Neuron (in vitro differentiated cells): ENCODE data around the gene ARHGEF17.

ENCODE experiments used
- H2AFZ ChIP-seq: one replicate; pipeline ENCODE4 v1.6.1; 2013; ENCODE audit warnings: low read depth, mild to moderate bottlenecking, inconsistent platforms, low read length, moderate library complexity
- H3K27me3 ChIP-seq: one replicate; pipeline ENCODE4 v1.6.1; 2013; ENCODE audit warnings: low read length; ENCODE audit not compliant: insufficient read depth
- H3K36me3 ChIP-seq: one replicate; pipeline ENCODE4 v1.6.1; 2013; ENCODE audit warnings: low read length; ENCODE audit not compliant: insufficient read depth
- H3K4me1 ChIP-seq: one replicate; pipeline ENCODE4 v1.6.1; 2013; ENCODE audit warnings: low read length; ENCODE audit not compliant: insufficient read depth
- H3K4me3 ChIP-seq: 2 replicates; pipeline ENCODE4 v1.5.1; 2013; ENCODE audit warnings: mild to moderate bottlenecking, low read length, moderate library complexity
- H3K9me3 ChIP-seq: one replicate; pipeline ENCODE4 v1.6.1; 2013; ENCODE audit warnings: low read length

Gene ARHGEF17

GRCh38 chr11:73343076-73343873 is 35.2 kb downstream of the ARHGEF17 start:
- Histone ChIP-seq H3K27me3 (no peaks in the 10 kb centered on the region), H3K4me1 (peaks cover 11% of the 10 kb centered on the region), H3K4me3 (no peak overlapping the region), H2AFZ (no peak overlapping the region), H3K9me3 (peaks cover 1% of the 10 kb centered on the region), H3K36me3 (peaks cover 2% of the 10 kb centered on the region)

DNA sequence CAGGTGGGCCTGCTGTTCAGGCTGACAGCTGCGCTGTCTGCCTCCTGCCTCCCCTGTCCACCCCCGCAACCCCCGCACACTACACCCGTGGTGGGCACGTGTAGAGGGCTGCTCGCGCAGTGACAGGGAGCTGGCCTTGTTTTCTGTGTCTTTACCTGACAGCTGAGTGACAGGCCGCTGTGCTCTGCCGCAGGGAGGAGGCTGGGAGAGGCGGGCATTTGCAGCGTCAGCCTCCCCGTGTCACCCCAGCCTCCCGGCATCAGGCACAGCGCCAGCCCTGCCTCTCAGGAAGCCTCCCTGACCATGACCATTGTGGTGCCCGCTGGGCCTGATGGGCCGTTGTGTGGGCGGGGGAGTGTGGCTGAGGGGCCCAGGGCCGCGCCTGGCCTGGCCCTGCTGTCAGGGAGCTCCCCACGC is 36.1 kb downstream of the ARHGEF17 start:
- H3K4me3 ChIP-seq = no peak overlapping the region
- H3K36me3 ChIP-seq = peaks cover 2% of the 10 kb centered on the region
- H3K27me3 ChIP-seq = no peaks in the 10 kb centered on the region
- peaks cover 1% of the 10 kb centered on the region for H3K9me3 ChIP-seq
- no peak overlapping the region for H2AFZ ChIP-seq
- peaks cover 11% of the 10 kb centered on the region for H3K4me1 ChIP-seq

GRCh38 chr11:73345481-73346160 is 37.5 kb downstream of the ARHGEF17 start:
- Histone ChIP-seq H2AFZ (no peak overlapping the region), H3K4me3 (no peak overlapping the region), H3K27me3 (no peaks in the 10 kb centered on the region), H3K36me3 (peaks cover 2% of the 10 kb centered on the region), H3K9me3 (peaks cover 1% of the 10 kb centered on the region), H3K4me1 (peaks cover 11% of the 10 kb centered on the region)

DNA sequence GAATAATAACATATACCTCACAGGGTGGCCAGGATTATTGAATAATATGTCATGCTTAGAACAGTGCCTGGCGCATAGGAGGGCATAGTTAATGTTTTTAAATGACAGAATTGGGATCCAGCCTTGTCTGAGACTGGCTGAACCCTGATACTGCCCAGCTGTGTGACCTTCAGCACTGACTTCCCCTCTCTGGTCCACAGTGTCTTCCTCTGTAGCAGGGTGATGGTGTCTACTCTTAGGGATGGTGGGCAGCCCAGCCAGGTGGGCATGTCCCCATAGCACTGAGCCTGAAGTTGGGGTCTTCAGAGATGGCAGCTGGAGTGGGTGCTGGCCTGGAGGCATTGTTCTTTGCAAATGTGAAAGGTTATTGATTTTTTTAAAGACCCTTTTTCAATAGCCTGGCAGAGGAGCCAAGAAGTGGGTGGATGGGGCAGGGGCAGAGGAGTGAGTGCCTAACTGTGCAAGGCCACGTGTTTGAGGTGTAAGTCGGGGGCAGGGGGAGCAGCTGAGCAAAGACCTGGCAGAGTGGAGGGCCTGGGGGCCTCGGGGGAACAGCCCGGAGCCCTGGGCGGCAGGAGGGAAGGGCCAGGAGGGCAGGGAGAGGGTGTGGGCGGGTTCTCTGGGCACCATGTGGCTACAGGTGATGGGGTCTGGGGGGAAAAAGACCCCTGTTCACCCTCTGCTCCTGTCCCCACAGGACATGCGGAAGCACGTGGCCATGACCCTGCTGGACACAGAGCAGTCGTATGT is 38.3 kb downstream of the ARHGEF17 start:
- H3K4me3 ChIP-seq = no peak overlapping the region
- no peaks in the 10 kb centered on the region for H3K27me3 ChIP-seq
- H3K36me3 ChIP-seq = peaks cover 2% of the 10 kb centered on the region

GRCh38 chr11:73347067-73347466 is 39.0 kb downstream of the ARHGEF17 start:
- H3K36me3 ChIP-seq = no peaks in the 10 kb centered on the region
- peaks cover 11% of the 10 kb centered on the region for H3K4me1 ChIP-seq
- no peak overlapping the region for H3K4me3 ChIP-seq
- H3K27me3 ChIP-seq = no peaks in the 10 kb centered on the region
- H3K9me3 ChIP-seq = peaks cover 1% of the 10 kb centered on the region
- H2AFZ ChIP-seq = no peak overlapping the region

More for the DNA sequence above, 38.3 kb downstream of the ARHGEF17 start:
- no peak overlapping the region for H2AFZ ChIP-seq
- peaks cover 11% of the 10 kb centered on the region for H3K4me1 ChIP-seq
- peaks cover 1% of the 10 kb centered on the region for H3K9me3 ChIP-seq

DNA sequence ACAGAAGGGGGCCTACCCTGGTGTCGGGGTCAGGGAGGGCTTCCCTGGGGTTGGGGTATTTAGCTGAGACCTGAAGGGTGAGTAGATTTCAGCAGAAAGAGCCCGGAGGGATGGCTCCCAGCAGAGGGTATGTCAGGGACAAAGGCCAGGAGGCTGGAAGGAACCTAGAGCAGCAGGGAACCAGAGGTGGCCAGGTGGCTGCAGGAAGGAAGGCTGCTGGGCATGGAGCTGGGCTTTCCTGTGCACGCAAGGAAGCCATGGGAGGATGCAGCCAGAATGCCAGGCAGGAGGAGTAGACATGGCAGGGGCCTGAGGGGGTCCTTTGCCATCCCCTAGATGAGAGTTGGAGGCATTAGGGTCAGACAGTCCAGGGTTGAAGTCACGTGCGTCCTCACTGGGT is 40.8 kb downstream of the ARHGEF17 start:
- H3K9me3 ChIP-seq = no peaks in the 10 kb centered on the region
- H2AFZ ChIP-seq = no peak overlapping the region
- no peak overlapping the region for H3K4me3 ChIP-seq
- H3K36me3 ChIP-seq = peaks cover 8% of the 10 kb centered on the region
- no peaks in the 10 kb centered on the region for H3K27me3 ChIP-seq
- H3K4me1 ChIP-seq = peaks cover 10% of the 10 kb centered on the region

DNA sequence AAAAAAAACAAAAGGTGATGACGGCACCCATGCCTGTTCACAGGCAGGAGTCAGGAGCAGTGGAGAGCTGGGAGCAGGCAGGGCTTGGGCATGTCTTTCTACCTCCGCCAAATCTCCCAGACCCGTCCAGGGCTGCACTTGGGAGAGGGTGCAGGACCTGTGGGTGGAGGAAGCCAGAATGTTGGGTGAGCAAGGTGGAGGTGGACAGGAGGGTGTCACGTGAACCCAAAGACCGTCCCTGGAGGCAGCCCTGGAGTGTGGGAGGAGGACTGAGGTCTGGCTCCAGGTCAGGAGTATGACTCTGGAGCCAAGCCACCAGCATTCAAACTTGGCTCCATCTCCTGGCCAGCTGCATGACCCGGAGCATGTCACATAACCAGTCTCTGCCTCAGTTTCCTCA is 41.6 kb downstream of the ARHGEF17 start:
- Histone ChIP-seq H2AFZ (no peak overlapping the region), H3K4me1 (peaks cover 5% of the 10 kb centered on the region), H3K4me3 (no peak overlapping the region), H3K36me3 (peaks cover 8% of the 10 kb centered on the region), H3K9me3 (no peaks in the 10 kb centered on the region), H3K27me3 (no peaks in the 10 kb centered on the region)

GRCh38 chr11:73350908-73351636 is 43.0 kb downstream of the ARHGEF17 start:
- no peak overlapping the region for H3K4me3 ChIP-seq
- H2AFZ ChIP-seq = no peak overlapping the region
- peaks cover 22% of the 10 kb centered on the region for H3K36me3 ChIP-seq
- H3K27me3 ChIP-seq = no peaks in the 10 kb centered on the region
- H3K4me1 ChIP-seq = peaks cover 5% of the 10 kb centered on the region
- no peaks in the 10 kb centered on the region for H3K9me3 ChIP-seq

GRCh38 chr11:73353422-73353821 is 45.3 kb downstream of the ARHGEF17 start:
- Histone ChIP-seq H3K27me3 (no peaks in the 10 kb centered on the region), H3K36me3 (peaks cover 44% of the 10 kb centered on the region), H3K4me1 (no peaks in the 10 kb centered on the region), H3K9me3 (no peaks in the 10 kb centered on the region), H3K4me3 (no peak overlapping the region), H2AFZ (no peak overlapping the region)

DNA sequence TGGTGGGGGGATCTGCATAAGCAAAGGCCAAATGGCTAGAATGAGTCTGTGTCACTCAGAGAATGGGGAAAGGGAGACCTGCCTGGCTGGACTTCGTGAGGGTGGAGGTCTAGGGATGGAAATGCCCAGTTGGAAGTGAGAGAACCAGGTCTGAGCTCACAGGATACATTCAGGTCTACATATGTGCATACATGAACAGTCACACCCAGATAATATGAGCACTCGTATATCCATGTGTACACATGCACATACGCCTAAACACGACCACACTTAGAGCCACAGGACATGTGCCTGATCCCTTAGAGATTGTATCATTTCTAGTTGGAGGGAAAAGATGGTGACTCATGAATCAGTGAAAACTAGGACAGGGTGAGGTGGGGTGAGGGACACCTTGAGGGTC is 47.0 kb downstream of the ARHGEF17 start:
- Histone ChIP-seq H2AFZ (no peak overlapping the region), H3K4me3 (no peak overlapping the region), H3K9me3 (no peaks in the 10 kb centered on the region), H3K36me3 (peaks cover 58% of the 10 kb centered on the region), H3K27me3 (no peaks in the 10 kb centered on the region), H3K4me1 (no peaks in the 10 kb centered on the region)

- H3K4me1 ChIP-seq = no peaks in the 10 kb centered on the region
- peaks cover 77% of the 10 kb centered on the region for H3K36me3 ChIP-seq
- no peaks in the 10 kb centered on the region for H3K27me3 ChIP-seq
- H3K4me3 ChIP-seq = no peak overlapping the region
- H2AFZ ChIP-seq = no peak overlapping the region
- H3K9me3 ChIP-seq = no peaks in the 10 kb centered on the region
Observed at GRCh38 chr11:73356979-73357860, 49.1 kb downstream of the ARHGEF17 start.

DNA sequence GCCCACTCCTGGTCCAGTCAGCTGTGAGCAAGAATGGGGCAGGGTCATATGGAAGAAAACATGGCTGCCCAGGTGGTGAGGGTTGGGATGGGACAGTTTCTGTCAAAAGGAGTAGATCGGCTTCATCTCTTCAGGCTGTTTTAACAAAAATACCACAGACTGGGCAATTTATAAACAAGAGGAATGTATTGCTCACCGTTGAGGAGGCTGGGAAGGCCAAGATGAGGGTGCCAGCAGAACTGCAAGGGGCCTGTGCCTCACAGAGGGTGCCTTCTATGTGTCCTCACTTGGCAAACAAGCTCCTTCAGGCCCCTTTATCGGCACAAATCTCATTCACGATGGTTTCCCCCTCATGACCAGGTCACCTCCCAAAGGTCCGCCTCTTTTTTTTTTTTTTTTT is 50.0 kb downstream of the ARHGEF17 start:
- Histone ChIP-seq H3K4me1 (no peaks in the 10 kb centered on the region), H3K9me3 (no peaks in the 10 kb centered on the region), H3K36me3 (peaks cover 80% of the 10 kb centered on the region), H3K27me3 (no peaks in the 10 kb centered on the region), H3K4me3 (no peak overlapping the region), H2AFZ (no peak overlapping the region)
